ENCODE measurements around the gene ANXA11. TPM values are rescaled to one million over a fixed set of nuclear protein-coding genes. Genes with fewer than 3 reads are reported as not detected.
"Not testable (repeated sequence)": the region's sequence is repeated elsewhere in the genome, so short reads cannot be mapped to it uniquely, and the experiment has no call there.

The ANXA11 gene
- total RNA-seq (2022) (316 and 327 TPM in 2 replicates), Bru-seq, nascent RNA (percentile 95 among the genes with signal in this experiment), BruChase-seq, experiment 1, labeled RNA remaining after a 2-hour chase (percentile 90 among the genes with signal in this experiment), BruChase-seq, experiment 2, labeled RNA remaining after a 6-hour chase (percentile 92 among the genes with signal in this experiment)
- long read RNA-seq, full-length matches to known transcripts, result 238 of 382 reads
- long read RNA-seq, partial matches to known transcripts, result 89 of 382 reads
- long read RNA-seq, other reads (novel, unspliced or antisense), result 55 of 382 reads

DNA sequence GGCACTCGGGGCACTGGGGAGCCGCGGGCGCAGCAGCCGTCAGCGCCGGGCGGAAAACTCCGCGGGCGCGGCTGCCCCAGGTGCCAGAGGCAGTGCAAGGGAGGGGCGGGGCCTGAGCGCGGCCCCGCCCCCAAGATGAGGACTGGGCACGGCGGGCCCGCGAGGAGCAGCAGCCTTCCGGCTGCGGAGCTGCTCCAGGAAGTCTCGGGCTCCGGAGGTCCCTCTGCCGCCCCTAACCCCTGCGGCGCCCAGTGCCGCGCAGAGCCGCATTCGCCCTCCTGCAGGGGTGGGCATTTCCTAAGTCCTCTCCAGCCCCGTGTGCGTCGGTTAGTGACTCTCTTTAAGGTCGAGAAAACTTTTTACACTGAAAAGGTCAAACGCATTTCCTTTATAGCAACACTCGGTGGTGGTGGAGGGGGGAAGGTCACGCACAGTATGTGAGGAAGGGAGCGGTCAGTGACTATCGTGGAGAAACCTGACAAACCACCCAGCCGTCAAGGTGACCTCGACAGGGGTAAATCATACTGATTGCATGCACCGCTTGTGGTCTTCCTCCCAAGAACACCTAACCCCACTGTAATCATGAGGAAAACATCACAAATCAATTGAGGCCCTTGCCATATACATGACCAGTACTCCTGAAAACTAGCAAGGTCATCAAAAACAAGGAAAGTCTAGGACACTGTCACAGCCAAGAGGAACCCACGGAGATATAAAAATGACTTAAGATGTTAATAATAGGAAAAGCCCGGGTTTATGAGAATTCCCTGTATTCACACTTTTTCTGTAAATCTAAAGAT lies at the start of gene ANXA11:
Gene ANXA11 (minus strand): TSS at position 61 of the 800 bp plus-strand sequence. CDS start 32,676 bp downstream, outside the sequence.
- Mint-ChIP-seq H3K27me3 (ENCODE audit: insufficient read depth, unreplicated experiment) (no peaks in the 10 kb centered on the region), H3K36me3 (ENCODE audit: insufficient read depth, unreplicated experiment) (peaks cover 45% of the 10 kb centered on the region), H3K4me1 (ENCODE audit: low read depth, unreplicated experiment) (peaks cover 61% of the 10 kb centered on the region), H3K4me3 (ENCODE audit: unreplicated experiment) (peak within 1 kb of the TSS; percentile 78), H3K27ac (ENCODE audit: unreplicated experiment) (peak within 1 kb of the TSS; percentile 100), H3K9me3 (ENCODE audit: unreplicated experiment) (no peaks in the 10 kb centered on the region)
- TF ChIP-seq, protein P1, sequence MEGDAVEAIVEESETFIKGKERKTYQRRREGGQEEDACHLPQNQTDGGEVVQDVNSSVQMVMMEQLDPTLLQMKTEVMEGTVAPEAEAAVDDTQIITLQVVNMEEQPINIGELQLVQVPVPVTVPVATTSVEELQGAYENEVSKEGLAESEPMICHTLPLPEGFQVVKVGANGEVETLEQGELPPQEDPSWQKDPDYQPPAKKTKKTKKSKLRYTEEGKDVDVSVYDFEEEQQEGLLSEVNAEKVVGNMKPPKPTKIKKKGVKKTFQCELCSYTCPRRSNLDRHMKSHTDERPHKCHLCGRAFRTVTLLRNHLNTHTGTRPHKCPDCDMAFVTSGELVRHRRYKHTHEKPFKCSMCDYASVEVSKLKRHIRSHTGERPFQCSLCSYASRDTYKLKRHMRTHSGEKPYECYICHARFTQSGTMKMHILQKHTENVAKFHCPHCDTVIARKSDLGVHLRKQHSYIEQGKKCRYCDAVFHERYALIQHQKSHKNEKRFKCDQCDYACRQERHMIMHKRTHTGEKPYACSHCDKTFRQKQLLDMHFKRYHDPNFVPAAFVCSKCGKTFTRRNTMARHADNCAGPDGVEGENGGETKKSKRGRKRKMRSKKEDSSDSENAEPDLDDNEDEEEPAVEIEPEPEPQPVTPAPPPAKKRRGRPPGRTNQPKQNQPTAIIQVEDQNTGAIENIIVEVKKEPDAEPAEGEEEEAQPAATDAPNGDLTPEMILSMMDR (IDR thresholded peaks at IDR 0.05; ENCODE audit: insufficient read depth in 1 of 2, low read depth in 1 of 2, low read length in 1 of 2, severe bottlenecking in 1 of 2, unreplicated experiment in 1 of 2), result peak in 1 of 2 experiments; percentile 3
- H3K9me3 ChIP-seq, result no peaks in the 10 kb centered on the region
- ChIA-PET CTCF (interaction anchor here (0.5 to 1.0 kb wide), 2 partner anchors 9 to 45 kb away, joined by 3 read pairs; no protein-coding TSS in a partner anchor), POLR2A (interaction anchor here (0.6 to 1.0 kb wide), 4 partner anchors 9 to 130 kb away, joined by 3 to 9 read pairs (median 7); no protein-coding TSS in a partner anchor)
- intact Hi-C loops (cut with micrococcal nuclease; ENCODE audit: unreplicated experiment), result loop anchor here (5.0 kb wide), 2 partner anchors 63 to 128 kb away; partner anchors contain the start of gene TMEM254
- peaks cover 48% of the 10 kb centered on the region for H3K4me1 ChIP-seq
- no peaks in the 10 kb centered on the region; the same call in 1 of the 2 replicates for H3K36me3 ChIP-seq (ENCODE audit: control insufficient read depth, insufficient read depth, low read length)
- peak; percentile 89 to 90 for DNase-seq
- TSS peak; percentile 21 for BruUV-seq (replicated peaks)
- H3K4me3 ChIP-seq (ENCODE audit: low read depth, low read length), result peak within 1 kb of the TSS; percentile 84
- no peaks in the 10 kb centered on the region for H3K27me3 ChIP-seq (replicated peaks; ENCODE audit: control insufficient read depth, insufficient read depth, low read length)

DNA sequence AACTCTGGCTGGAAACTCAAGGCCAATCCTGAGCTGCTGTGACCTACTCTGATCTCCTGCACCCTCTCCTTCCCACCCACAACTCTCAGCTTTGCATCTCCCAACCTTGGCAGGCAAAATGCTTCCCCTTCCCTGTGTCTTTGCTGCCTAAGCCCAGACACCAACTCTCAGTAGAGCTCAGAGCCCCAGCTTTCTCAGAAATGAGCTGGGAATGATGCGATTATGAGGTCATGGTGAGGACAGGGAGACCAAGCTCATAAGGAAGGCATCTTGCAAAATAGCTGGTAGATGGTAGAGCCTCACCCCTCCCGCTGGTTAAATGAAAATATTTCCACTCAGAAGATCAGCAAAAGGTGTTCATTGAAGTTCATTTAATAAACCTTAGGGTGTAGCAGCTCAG lies 49.4 kb upstream of the ANXA11 start:
- H3K27me3 Mint-ChIP-seq (ENCODE audit: insufficient read depth, unreplicated experiment); H3K36me3 ChIP-seq (ENCODE audit: control insufficient read depth, insufficient read depth, low read length); intact Hi-C loops (cut with micrococcal nuclease; ENCODE audit: unreplicated experiment); H3K27me3 ChIP-seq (replicated peaks; ENCODE audit: control insufficient read depth, insufficient read depth, low read length); BruUV-seq (replicated peaks); H3K4me1 Mint-ChIP-seq (ENCODE audit: low read depth, unreplicated experiment); H3K9me3 Mint-ChIP-seq (ENCODE audit: unreplicated experiment); H3K9me3 ChIP-seq; H3K36me3 Mint-ChIP-seq (ENCODE audit: insufficient read depth, unreplicated experiment); CTCF ChIA-PET; POLR2A ChIA-PET; H3K4me3 ChIP-seq (ENCODE audit: low read depth, low read length); H3K4me3 Mint-ChIP-seq (ENCODE audit: unreplicated experiment); DNase-seq; H3K4me1 ChIP-seq; H3K27ac Mint-ChIP-seq (ENCODE audit: unreplicated experiment): not testable (repeated sequence)

DNA sequence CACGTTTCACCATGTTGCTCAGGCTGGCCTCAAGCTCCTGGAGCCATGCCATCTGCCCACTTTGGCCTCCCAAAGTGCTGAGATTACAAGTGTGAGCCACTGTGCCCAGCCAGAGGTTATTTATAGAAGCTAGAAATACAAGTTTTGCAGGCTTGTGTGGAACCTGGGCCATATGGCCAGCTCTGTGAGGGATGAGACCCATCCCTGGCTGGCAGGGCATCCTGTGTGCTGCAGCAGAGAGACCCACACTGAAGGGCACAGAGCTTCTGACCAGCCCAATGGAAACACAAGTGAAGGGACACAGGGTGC lies 48.6 kb upstream of the ANXA11 start:
- not testable (repeated sequence) for BruUV-seq (replicated peaks); H3K4me3 ChIP-seq (ENCODE audit: low read depth, low read length)

More for the DNA sequence above, 48.6 kb upstream of the ANXA11 start:
- H3K9me3 ChIP-seq; H3K4me1 Mint-ChIP-seq (ENCODE audit: low read depth, unreplicated experiment); H3K27me3 Mint-ChIP-seq (ENCODE audit: insufficient read depth, unreplicated experiment); H3K4me1 ChIP-seq; POLR2A ChIA-PET; H3K9me3 Mint-ChIP-seq (ENCODE audit: unreplicated experiment); DNase-seq; H3K36me3 Mint-ChIP-seq (ENCODE audit: insufficient read depth, unreplicated experiment); H3K27ac Mint-ChIP-seq (ENCODE audit: unreplicated experiment); intact Hi-C loops (cut with micrococcal nuclease; ENCODE audit: unreplicated experiment); H3K4me3 Mint-ChIP-seq (ENCODE audit: unreplicated experiment); H3K36me3 ChIP-seq (ENCODE audit: control insufficient read depth, insufficient read depth, low read length); H3K27me3 ChIP-seq (replicated peaks; ENCODE audit: control insufficient read depth, insufficient read depth, low read length): not testable (repeated sequence)
- CTCF ChIA-PET, result interaction anchor here (1.1 kb wide), 1 partner anchor 195 kb away, joined by 3 read pairs; no protein-coding TSS in a partner anchor
